ENCODE data around the gene ELOVL6. TPM values are rescaled to one million over a fixed set of nuclear protein-coding genes. Genes with fewer than 3 reads are reported as not detected.

The ELOVL6 gene
- total RNA-seq, 2 experiments from 2014 or later: 7.2 to 7.9 TPM

DNA sequence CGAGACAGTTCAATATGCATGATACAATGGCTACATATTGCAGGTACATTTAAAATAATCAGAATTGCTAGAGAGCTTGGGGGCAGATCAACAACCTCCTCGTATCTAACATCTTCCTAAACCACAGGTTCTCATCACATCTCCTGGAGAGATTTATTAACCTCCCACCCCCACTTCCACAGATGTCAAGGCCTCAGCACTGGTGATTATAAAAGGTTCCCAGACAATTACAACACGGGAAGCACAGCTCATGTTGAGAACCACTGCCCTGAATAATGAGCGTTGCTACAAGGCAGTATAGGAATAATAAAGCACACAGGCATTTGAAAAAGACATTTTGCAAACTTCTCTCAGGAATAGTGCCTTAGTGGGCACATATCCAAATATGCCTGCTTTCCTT, 42.8 kb downstream of the ELOVL6 start:
- H3K27ac Mint-ChIP-seq: no peak overlapping the region
- no peaks in the 10 kb centered on the region for H3K27me3 Mint-ChIP-seq (ENCODE audit: low read depth)
- H3K4me3 Mint-ChIP-seq: no peak overlapping the region
- H3K9me3 Mint-ChIP-seq: no peaks in the 10 kb centered on the region
- H3K36me3 Mint-ChIP-seq (ENCODE audit: low read depth): no peaks in the 10 kb centered on the region
- DNase-seq: no peak
- CTCF ChIA-PET: no interaction called here
- H3K4me1 Mint-ChIP-seq (ENCODE audit: low read depth): no peaks in the 10 kb centered on the region
- intact Hi-C loops (cut with micrococcal nuclease): no loop called here

- no peak for DNase-seq
- no peak overlapping the region for H3K4me3 Mint-ChIP-seq
- intact Hi-C loops (cut with micrococcal nuclease): no loop called here
- no peak overlapping the region for H3K27ac Mint-ChIP-seq
- H3K36me3 Mint-ChIP-seq (ENCODE audit: low read depth): no peaks in the 10 kb centered on the region
- CTCF ChIA-PET: interaction anchor here (1.3 kb wide), 1 partner anchor 148 kb away, joined by 3 read pairs; no protein-coding TSS in a partner anchor
- no peaks in the 10 kb centered on the region for H3K9me3 Mint-ChIP-seq
- H3K4me1 Mint-ChIP-seq (ENCODE audit: low read depth): no peaks in the 10 kb centered on the region
- no peaks in the 10 kb centered on the region for H3K27me3 Mint-ChIP-seq (ENCODE audit: low read depth)
Observed at GRCh38 chr4:110154582-110154981, 43.8 kb downstream of the ELOVL6 start.

GRCh38 chr4:110152386-110152785, 46.0 kb downstream of the ELOVL6 start:
- Mint-ChIP-seq H3K27ac (no peak overlapping the region), H3K9me3 (no peaks in the 10 kb centered on the region), H3K36me3 (ENCODE audit: low read depth) (no peaks in the 10 kb centered on the region), H3K4me3 (no peak overlapping the region), H3K4me1 (ENCODE audit: low read depth) (no peaks in the 10 kb centered on the region), H3K27me3 (ENCODE audit: low read depth) (no peaks in the 10 kb centered on the region)
- no peak for DNase-seq
- CTCF ChIA-PET: no interaction called here
- intact Hi-C loops (cut with micrococcal nuclease): no loop called here

- Mint-ChIP-seq H3K27me3 (ENCODE audit: low read depth) (no peaks in the 10 kb centered on the region), H3K9me3 (no peaks in the 10 kb centered on the region), H3K4me1 (ENCODE audit: low read depth) (no peaks in the 10 kb centered on the region), H3K36me3 (ENCODE audit: low read depth) (no peaks in the 10 kb centered on the region), H3K27ac (no peak overlapping the region), H3K4me3 (no peak overlapping the region)
- CTCF ChIA-PET: no interaction called here
- DNase-seq: no peak
- intact Hi-C loops (cut with micrococcal nuclease): no loop called here
Observed at GRCh38 chr4:110149089-110149488, 49.3 kb downstream of the ELOVL6 start.

DNA sequence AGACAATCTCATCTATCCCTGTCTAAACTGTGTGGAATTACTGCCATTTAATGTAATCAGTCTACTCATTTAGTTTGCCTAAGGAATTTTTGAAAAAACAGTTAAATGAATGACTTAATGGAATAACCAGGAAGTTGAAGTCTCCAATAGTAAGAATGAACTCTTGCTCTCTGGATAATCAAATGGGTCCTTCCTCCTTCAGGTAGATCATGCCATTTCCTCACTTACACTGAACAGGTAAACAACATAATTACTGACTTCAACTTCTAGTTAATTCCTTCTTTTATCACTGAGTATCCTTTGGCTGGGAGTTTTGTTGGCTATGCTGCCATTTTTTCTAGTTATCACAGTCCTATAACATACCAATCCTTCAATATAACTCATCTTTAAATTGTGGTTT, 56.0 kb downstream of the ELOVL6 start:
- H3K4me3 Mint-ChIP-seq: no peak overlapping the region
- no peaks in the 10 kb centered on the region for H3K9me3 Mint-ChIP-seq

GRCh38 chr4:110139815-110140214, 58.6 kb downstream of the ELOVL6 start:
- Mint-ChIP-seq H3K9me3 (no peaks in the 10 kb centered on the region), H3K27ac (no peak overlapping the region), H3K4me1 (ENCODE audit: low read depth) (no peaks in the 10 kb centered on the region), H3K36me3 (ENCODE audit: low read depth) (peaks cover 3% of the 10 kb centered on the region), H3K4me3 (no peak overlapping the region), H3K27me3 (ENCODE audit: low read depth) (no peaks in the 10 kb centered on the region)
- CTCF ChIA-PET: no interaction called here
- intact Hi-C loops (cut with micrococcal nuclease): no loop called here
- DNase-seq: no peak

More for the DNA sequence above, 56.0 kb downstream of the ELOVL6 start:
- no peak overlapping the region for H3K27ac Mint-ChIP-seq
- H3K4me1 Mint-ChIP-seq (ENCODE audit: low read depth): no peaks in the 10 kb centered on the region
- no peaks in the 10 kb centered on the region for H3K27me3 Mint-ChIP-seq (ENCODE audit: low read depth)
- CTCF ChIA-PET: no interaction called here
- intact Hi-C loops (cut with micrococcal nuclease): no loop called here
- peaks cover 3% of the 10 kb centered on the region for H3K36me3 Mint-ChIP-seq (ENCODE audit: low read depth)
- no peak for DNase-seq

DNA sequence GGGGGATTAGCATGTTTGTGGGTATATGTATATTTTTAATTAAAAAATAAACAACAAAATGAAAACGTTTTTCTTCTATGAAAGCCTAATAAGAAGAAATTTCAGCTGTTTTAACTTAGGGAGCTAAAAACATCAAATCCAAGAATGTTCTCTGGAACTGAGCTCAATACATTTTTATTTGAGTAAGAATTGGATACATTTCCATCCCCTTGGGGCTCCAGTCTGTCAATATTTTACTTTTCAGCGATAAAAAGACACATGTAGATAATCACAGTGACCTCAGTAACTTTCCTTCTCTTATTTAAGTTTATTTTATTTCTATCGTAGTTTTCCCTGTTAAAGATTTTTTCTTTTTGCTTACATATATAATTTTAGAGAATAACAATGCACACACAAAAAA, 59.3 kb downstream of the ELOVL6 start:
- H3K9me3 Mint-ChIP-seq: no peaks in the 10 kb centered on the region
- H3K27ac Mint-ChIP-seq: no peak overlapping the region
- no peaks in the 10 kb centered on the region for H3K4me1 Mint-ChIP-seq (ENCODE audit: low read depth)
- no peak for DNase-seq
- H3K36me3 Mint-ChIP-seq (ENCODE audit: low read depth): peaks cover 3% of the 10 kb centered on the region
- CTCF ChIA-PET: no interaction called here
- intact Hi-C loops (cut with micrococcal nuclease): no loop called here
- H3K4me3 Mint-ChIP-seq: no peak overlapping the region
- H3K27me3 Mint-ChIP-seq (ENCODE audit: low read depth): no peaks in the 10 kb centered on the region

GRCh38 chr4:110138551-110138950, 59.9 kb downstream of the ELOVL6 start:
- Mint-ChIP-seq H3K9me3 (no peaks in the 10 kb centered on the region), H3K4me3 (no peak overlapping the region), H3K27me3 (ENCODE audit: low read depth) (no peaks in the 10 kb centered on the region), H3K36me3 (ENCODE audit: low read depth) (peaks cover 3% of the 10 kb centered on the region), H3K27ac (no peak overlapping the region), H3K4me1 (ENCODE audit: low read depth) (no peaks in the 10 kb centered on the region)
- no peak for DNase-seq
- intact Hi-C loops (cut with micrococcal nuclease): no loop called here
- CTCF ChIA-PET: no interaction called here

- no peak overlapping the region for H3K4me3 Mint-ChIP-seq
- no peaks in the 10 kb centered on the region for H3K4me1 Mint-ChIP-seq (ENCODE audit: low read depth)
- no peaks in the 10 kb centered on the region for H3K27me3 Mint-ChIP-seq (ENCODE audit: low read depth)
- H3K9me3 Mint-ChIP-seq: no peaks in the 10 kb centered on the region
- H3K27ac Mint-ChIP-seq: no peak overlapping the region
- no peak for DNase-seq
- CTCF ChIA-PET: no interaction called here
- intact Hi-C loops (cut with micrococcal nuclease): no loop called here
- peaks cover 2% of the 10 kb centered on the region for H3K36me3 Mint-ChIP-seq (ENCODE audit: low read depth)
Observed at GRCh38 chr4:110137829-110138228, 60.6 kb downstream of the ELOVL6 start.

- Mint-ChIP-seq H3K9me3 (no peaks in the 10 kb centered on the region), H3K36me3 (ENCODE audit: low read depth) (no peaks in the 10 kb centered on the region), H3K4me1 (ENCODE audit: low read depth) (no peaks in the 10 kb centered on the region), H3K27ac (no peak overlapping the region), H3K27me3 (ENCODE audit: low read depth) (no peaks in the 10 kb centered on the region), H3K4me3 (no peak overlapping the region)
- no peak for DNase-seq
- CTCF ChIA-PET: no interaction called here
- intact Hi-C loops (cut with micrococcal nuclease): no loop called here
Observed at GRCh38 chr4:110135523-110135922, 62.9 kb downstream of the ELOVL6 start.

GRCh38 chr4:110135076-110135475, 63.3 kb downstream of the ELOVL6 start:
- Mint-ChIP-seq H3K4me1 (ENCODE audit: low read depth) (no peaks in the 10 kb centered on the region), H3K9me3 (no peaks in the 10 kb centered on the region), H3K4me3 (no peak overlapping the region), H3K27me3 (ENCODE audit: low read depth) (no peaks in the 10 kb centered on the region), H3K36me3 (ENCODE audit: low read depth) (no peaks in the 10 kb centered on the region), H3K27ac (no peak overlapping the region)
- CTCF ChIA-PET: no interaction called here
- no peak for DNase-seq
- intact Hi-C loops (cut with micrococcal nuclease): no loop called here

DNA sequence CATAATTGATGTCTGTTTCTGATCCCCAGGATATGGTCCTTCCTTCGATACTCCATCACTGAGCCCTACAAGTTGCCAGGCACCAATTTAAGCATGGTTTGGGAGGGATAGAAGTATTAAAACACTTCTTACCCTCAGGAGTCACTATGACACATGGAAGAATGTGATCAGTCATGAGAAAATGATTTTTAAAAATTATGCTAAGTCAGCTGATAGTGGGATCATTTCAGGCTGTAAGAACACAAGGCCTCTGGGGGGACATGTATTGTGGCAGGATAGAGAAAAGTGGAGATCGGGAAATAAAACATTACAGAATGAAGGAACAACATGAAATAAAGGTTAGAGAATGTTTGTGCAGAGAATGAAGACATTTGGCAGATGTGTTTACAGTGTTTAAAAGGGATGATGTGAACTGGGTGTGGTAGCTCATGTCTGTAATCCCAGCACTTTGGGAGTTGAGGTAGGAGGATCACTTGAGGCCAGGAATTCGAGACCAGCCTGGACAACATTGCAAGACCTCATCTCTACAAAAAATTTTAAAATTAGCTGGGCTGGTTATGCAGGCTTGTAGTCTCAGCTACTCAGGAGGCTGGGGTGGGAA, 64.0 kb downstream of the ELOVL6 start:
- no peak overlapping the region for H3K27ac Mint-ChIP-seq
- H3K9me3 Mint-ChIP-seq: no peaks in the 10 kb centered on the region
- no peak for DNase-seq
- CTCF ChIA-PET: no interaction called here
- intact Hi-C loops (cut with micrococcal nuclease): no loop called here
- H3K27me3 Mint-ChIP-seq (ENCODE audit: low read depth): no peaks in the 10 kb centered on the region
- H3K4me3 Mint-ChIP-seq: no peak overlapping the region
- H3K36me3 Mint-ChIP-seq (ENCODE audit: low read depth): no peaks in the 10 kb centered on the region
- H3K4me1 Mint-ChIP-seq (ENCODE audit: low read depth): no peaks in the 10 kb centered on the region

- no peak overlapping the region for H3K4me3 Mint-ChIP-seq
- H3K36me3 Mint-ChIP-seq (ENCODE audit: low read depth): no peaks in the 10 kb centered on the region
- CTCF ChIA-PET: no interaction called here
- no peak for DNase-seq
- H3K27me3 Mint-ChIP-seq (ENCODE audit: low read depth): no peaks in the 10 kb centered on the region
- H3K4me1 Mint-ChIP-seq (ENCODE audit: low read depth): peaks cover 5% of the 10 kb centered on the region
- intact Hi-C loops (cut with micrococcal nuclease): no loop called here
- H3K9me3 Mint-ChIP-seq: no peaks in the 10 kb centered on the region
- no peak overlapping the region for H3K27ac Mint-ChIP-seq
Observed at GRCh38 chr4:110132816-110133719, 65.3 kb downstream of the ELOVL6 start.

Measured in activated naive CD4-positive, alpha-beta T cell treated with anti-CD3 and anti-CD28 coated beads for 36 hours (primary cell).